CD4-positive, alpha-beta T cell treated with Interleukin-6 at 100 ng/mL for 8 hours (primary cell): ENCODE results near the gene ATP6V1C2.

ENCODE experiments used
- DNase-seq: peaks from one replicate; pipeline ENCODE4 v3.0.0-alpha.2; 2020; ENCODE audit warnings: mixed read lengths, low spot score

Gene ATP6V1C2

GRCh38 chr2:10732924-10733565, 11.6 kb downstream of the ATP6V1C2 start:
- no peak for DNase-seq

- no peak for DNase-seq
These were observed 12.1 kb downstream of the ATP6V1C2 start for GRCh38 chr2:10733566-10733925.

- DNase-seq = no peak
These were observed 12.6 kb downstream of the ATP6V1C2 start for GRCh38 chr2:10733980-10734379.

GRCh38 chr2:10738192-10738591, 16.8 kb downstream of the ATP6V1C2 start:
- no peak for DNase-seq

- no peak for DNase-seq
These were observed 18.8 kb downstream of the ATP6V1C2 start for GRCh38 chr2:10740226-10740625.

- no peak for DNase-seq
These were observed 19.7 kb downstream of the ATP6V1C2 start for GRCh38 chr2:10741139-10741538.

- no peak for DNase-seq
These were observed 21.2 kb downstream of the ATP6V1C2 start for GRCh38 chr2:10742666-10743065.

GRCh38 chr2:10750610-10751009, 29.2 kb downstream of the ATP6V1C2 start:
- no peak for DNase-seq

- no peak for DNase-seq
These were observed 30.8 kb downstream of the ATP6V1C2 start for GRCh38 chr2:10752236-10752635.

- DNase-seq = no peak
These were observed 31.7 kb downstream of the ATP6V1C2 start for GRCh38 chr2:10753156-10753555.

- DNase-seq = no peak
These were observed 32.4 kb downstream of the ATP6V1C2 start for GRCh38 chr2:10753876-10754275.

GRCh38 chr2:10755621-10756020, 34.2 kb downstream of the ATP6V1C2 start:
- DNase-seq = no peak

GRCh38 chr2:10757814-10758286, 36.4 kb downstream of the ATP6V1C2 start:
- DNase-seq = no peak

- no peak for DNase-seq
These were observed 37.8 kb downstream of the ATP6V1C2 start for GRCh38 chr2:10759151-10759714.

- DNase-seq = no peak
These were observed 39.5 kb downstream of the ATP6V1C2 start for GRCh38 chr2:10760794-10761504.

- DNase-seq = no peak
These were observed 40.2 kb downstream of the ATP6V1C2 start for GRCh38 chr2:10761591-10761990.

- DNase-seq = no peak
These were observed 41.4 kb downstream of the ATP6V1C2 start for GRCh38 chr2:10762651-10763460.

GRCh38 chr2:10763461-10763800, 42.0 kb downstream of the ATP6V1C2 start:
- no peak for DNase-seq

GRCh38 chr2:10764096-10764785, 42.8 kb downstream of the ATP6V1C2 start:
- DNase-seq = no peak

- DNase-seq = no peak
These were observed 43.5 kb downstream of the ATP6V1C2 start for GRCh38 chr2:10764896-10765295.

- no peak for DNase-seq
These were observed 44.0 kb downstream of the ATP6V1C2 start for GRCh38 chr2:10765461-10765860.

- DNase-seq = no peak
These were observed 44.5 kb downstream of the ATP6V1C2 start for GRCh38 chr2:10765914-10766313.
